Liver (tissue), 9 donors: ENCODE measurements around the gene AHNAK2. TPM values are rescaled to one million over a fixed set of nuclear protein-coding genes. Genes with fewer than 3 reads are reported as not detected.

ENCODE experiments used
- DNase-seq: peaks from one replicate; pipeline ENCODE4 v3.0.0-alpha.2; 2017; ENCODE audit warnings: low spot score
- H3K27ac ChIP-seq, 2 donors: one replicate each; pipeline ENCODE4 v1.7.0; 2013; ENCODE audit warnings: inconsistent platforms in 2 of 2, low read length in 2 of 2, control low read depth in 1 of 2, low read depth in 1 of 2, mild to moderate bottlenecking in 1 of 2
- H3K27me3 ChIP-seq, 4 donors: one replicate each; pipeline versions ENCODE4 v1.6.1 to v1.7.0; 2013; ENCODE audit warnings: low read length in 3 of 4, inconsistent platforms in 1 of 4, mild to moderate bottlenecking in 1 of 4, moderate library complexity in 1 of 4; ENCODE audit not compliant: control insufficient read depth in 4 of 4, insufficient read depth in 4 of 4
- H3K36me3 ChIP-seq, 4 donors: one replicate each; pipeline versions ENCODE4 v1.6.1 to v1.7.0; 2013; ENCODE audit warnings: low read length in 3 of 4, mild to moderate bottlenecking in 3 of 4, low read depth in 1 of 4, moderate library complexity in 1 of 4; ENCODE audit not compliant: control insufficient read depth in 4 of 4, insufficient read depth in 3 of 4
- H3K4me1 ChIP-seq, 4 donors: one replicate each; pipeline versions ENCODE4 v1.6.1 to v1.7.0; 2013; ENCODE audit warnings: low read length in 3 of 4, mild to moderate bottlenecking in 3 of 4, moderate library complexity in 1 of 4; ENCODE audit not compliant: control insufficient read depth in 4 of 4, insufficient read depth in 4 of 4
- H3K4me3 ChIP-seq, 3 donors: one replicate each; pipeline versions ENCODE4 v1.6.1 to v1.7.0; 2013; ENCODE audit warnings: low read length in 3 of 3, control low read depth in 1 of 3, low read depth in 1 of 3, mild to moderate bottlenecking in 1 of 3
- H3K9ac ChIP-seq, 2 donors: one replicate each; pipeline ENCODE4 v1.7.0; 2013; ENCODE audit warnings: low read length in 2 of 2, mild to moderate bottlenecking in 2 of 2, moderate library complexity in 2 of 2, control low read depth in 1 of 2, low read depth in 1 of 2
- H3K9me3 ChIP-seq, 4 donors: one replicate each; pipeline versions ENCODE4 v1.6.1 to v1.7.0; 2013; ENCODE audit warnings: low read length in 3 of 4; ENCODE audit not compliant: control insufficient read depth in 4 of 4
- FOXA1 ChIP-seq: IDR thresholded peaks from 2 replicates; pipeline ENCODE4 v1.6.1; 2016; ENCODE audit warnings: antibody characterized with exemption
- FOXA2 ChIP-seq: IDR thresholded peaks from 2 replicates; pipeline ENCODE4 v1.6.1; 2016; ENCODE audit warnings: antibody characterized with exemption
- GABPA ChIP-seq, 2 donors: IDR thresholded peaks in 1 of 2; conservative IDR thresholded peaks in 1 of 2; 2 replicates each; pipeline ENCODE4 v1.6.1; 2016; ENCODE audit warnings: antibody characterized with exemption in 2 of 2, mild to moderate bottlenecking in 1 of 2, moderate library complexity in 1 of 2
- HNF4G ChIP-seq: IDR thresholded peaks from 2 replicates; pipeline ENCODE4 v1.6.1; 2016; ENCODE audit warnings: antibody characterized with exemption
- MAX ChIP-seq: IDR thresholded peaks from 2 replicates; pipeline ENCODE4 v1.6.1; 2016; ENCODE audit warnings: antibody characterized with exemption
- NR2F2 ChIP-seq: IDR thresholded peaks from 2 replicates; pipeline ENCODE4 v1.6.1; 2016; ENCODE audit warnings: antibody characterized with exemption
- RXRA ChIP-seq, 2 donors: IDR thresholded peaks; 2 replicates each; pipeline ENCODE4 v1.6.1; 2017 to 2018; ENCODE audit warnings: antibody characterized with exemption in 2 of 2, mild to moderate bottlenecking in 1 of 2
- SP1 ChIP-seq: IDR thresholded peaks from 2 replicates; pipeline ENCODE4 v1.6.1; 2018; ENCODE audit warnings: antibody characterized with exemption, mild to moderate bottlenecking
- TAF1 ChIP-seq: conservative IDR thresholded peaks from 2 replicates; pipeline ENCODE4 v1.6.1; 2016; ENCODE audit warnings: antibody characterized with exemption, mild to moderate bottlenecking
- YY1 ChIP-seq: IDR thresholded peaks from 2 replicates; pipeline ENCODE4 v1.6.1; 2016; ENCODE audit warnings: antibody characterized with exemption, mild to moderate bottlenecking
- WGBS: extraction: QIAGEN DNeasy Blood & Tissue Kit; methylation state at CpG from one replicate; pipeline ENCODE4 v1.1.7; 2013; 5-methylcytosine and 5-hydroxymethylcytosine counted together
- polyA plus RNA-seq, 2 donors: library from polyadenylated mRNA; stranded (reverse) in 1 of 2; unstranded in 1 of 2; fragments of 200-250 nt in 1 of 2; fragments of >200 nt in 1 of 2; fragmentation: Nextera tagmentation in 1 of 2; extraction: Ambion mirVana in 1 of 2; gene quantifications; one replicate each; pipeline versions ENCODE4 v1.2.1 to v1.2.3, GENCODE V29; 2013 to 2015
- total RNA-seq, 2 donors: library from RNA; depleted of rRNA; stranded (reverse); fragments of >200 nt; gene quantifications; one replicate each; pipeline ENCODE4 v1.2.3, GENCODE V29; 2014
- TF ChIP-seq, protein P1 (sequence below): fragments of 150-350 bp; IDR thresholded peaks from 2 replicates; pipeline ENCODE4 v1.5.1; 2017; ENCODE audit warnings: improper control_type of control experiment, low read depth, low read length; ENCODE audit not compliant: missing input control
- TF ChIP-seq, protein P2 (sequence below): IDR thresholded peaks from 2 replicates; pipeline ENCODE4 v1.6.1; 2016; ENCODE audit warnings: antibody characterized with exemption
- TF ChIP-seq, protein P3 (sequence below): IDR thresholded peaks from 2 replicates; pipeline ENCODE4 v1.6.1; 2016; ENCODE audit warnings: antibody characterized with exemption
- TF ChIP-seq, protein P4 (sequence below): IDR thresholded peaks from 2 replicates; pipeline ENCODE4 v1.6.1; 2016; ENCODE audit warnings: antibody characterized with exemption, mild to moderate bottlenecking
- donor health status: healthy.
- donor health status: healthy.
- donor health status: healthy.
- donor health status: healthy.
- donor health status: healthy.

Gene AHNAK2
- total and polyA plus RNA-seq, 4 donors, result 0.05 to 2.6 (median 1.2) TPM

DNA sequence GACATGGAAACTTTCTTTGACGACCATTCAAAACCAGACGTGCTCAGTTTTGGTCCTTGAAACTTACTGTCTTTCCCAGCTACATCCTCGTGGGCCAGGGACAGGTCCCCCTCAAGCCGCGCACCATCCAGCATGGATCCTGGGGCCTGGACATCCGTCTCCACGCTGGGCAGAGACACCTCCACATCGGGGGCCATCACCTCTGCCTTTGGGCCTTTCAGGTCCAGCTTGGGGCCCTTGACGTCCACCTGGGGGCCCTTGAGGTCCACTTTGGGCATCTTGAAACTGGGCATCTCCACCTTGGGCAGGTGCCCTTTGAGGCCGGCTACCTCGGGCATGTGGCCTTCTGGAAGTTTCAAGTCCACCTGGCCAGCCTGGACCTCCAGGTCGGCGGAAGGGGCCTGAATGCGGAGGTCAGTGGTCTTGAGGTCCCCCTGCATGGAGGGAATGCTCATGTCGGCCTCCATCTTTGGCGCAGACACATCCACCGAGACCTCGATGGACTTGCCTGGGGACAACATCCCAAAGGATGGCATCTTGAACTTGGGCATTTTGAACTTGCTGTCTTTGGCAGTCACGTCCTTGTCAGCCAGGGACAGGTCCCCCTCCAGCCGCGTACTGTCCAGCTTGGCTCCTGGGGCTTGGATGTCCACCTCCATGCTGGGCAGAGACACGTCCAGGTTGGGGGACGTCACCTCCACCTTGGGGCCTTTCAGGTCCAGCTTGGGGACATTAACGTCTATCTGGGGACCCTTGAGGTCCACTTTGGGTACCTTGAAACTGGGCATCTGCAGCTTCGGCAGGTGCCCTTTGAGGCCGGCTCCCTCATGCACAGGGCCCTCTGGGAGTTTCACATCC, 36.4 kb downstream of the AHNAK2 start:
- no peaks in the 10 kb centered on the region for H3K27me3 ChIP-seq
- no peak overlapping the region for H3K4me3 ChIP-seq
- no peak overlapping the region for H3K27ac ChIP-seq
- H3K9ac ChIP-seq, result no peak overlapping the region
- WGBS, result 91% methylated on average over 26 of the region's 26 CpGs
- DNase-seq, result no peak
- no peaks in the 10 kb centered on the region for H3K9me3 ChIP-seq
- no peak for TF ChIP-seq HNF4G
- H3K36me3 ChIP-seq, result no peaks in the 10 kb centered on the region
- H3K4me1 ChIP-seq, result no peaks in the 10 kb centered on the region

DNA sequence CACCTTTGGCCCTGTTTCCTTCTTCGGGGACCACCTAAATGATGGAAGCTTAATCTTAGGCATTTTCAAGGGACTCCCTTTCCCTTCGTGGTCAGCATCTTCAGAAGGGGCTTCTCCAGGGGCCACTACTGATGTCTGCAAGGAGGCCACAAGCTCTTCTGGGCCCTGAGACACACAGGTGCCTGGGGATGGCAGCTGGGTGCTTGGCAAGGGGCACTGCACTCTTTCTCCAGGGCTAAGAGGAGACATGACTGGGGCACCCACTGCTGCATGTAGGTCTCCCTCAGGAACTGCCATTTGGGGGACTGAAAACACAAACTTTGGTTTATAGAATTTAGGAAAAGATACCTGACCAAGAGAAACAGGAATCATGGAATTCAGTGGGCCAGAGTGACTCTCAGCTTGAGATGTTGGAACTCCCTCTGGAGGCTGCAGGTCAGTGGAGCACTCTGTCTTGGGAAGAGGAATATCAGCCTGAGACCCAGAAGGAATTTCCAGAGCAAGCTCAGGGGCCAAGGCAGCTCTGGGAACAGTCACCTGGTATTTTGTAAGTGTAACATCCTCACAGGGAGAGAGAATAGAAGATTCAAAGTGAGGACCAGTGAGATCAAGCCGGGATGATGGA, 37.5 kb downstream of the AHNAK2 start:
- Histone ChIP-seq H3K4me1 (no peaks in the 10 kb centered on the region), H3K27me3 (no peaks in the 10 kb centered on the region), H3K9ac (no peak overlapping the region), H3K27ac (no peak overlapping the region), H3K9me3 (no peaks in the 10 kb centered on the region), H3K36me3 (no peaks in the 10 kb centered on the region), H3K4me3 (no peak overlapping the region)
- TF ChIP-seq FOXA1, result no peak
- TF ChIP-seq, protein P1, sequence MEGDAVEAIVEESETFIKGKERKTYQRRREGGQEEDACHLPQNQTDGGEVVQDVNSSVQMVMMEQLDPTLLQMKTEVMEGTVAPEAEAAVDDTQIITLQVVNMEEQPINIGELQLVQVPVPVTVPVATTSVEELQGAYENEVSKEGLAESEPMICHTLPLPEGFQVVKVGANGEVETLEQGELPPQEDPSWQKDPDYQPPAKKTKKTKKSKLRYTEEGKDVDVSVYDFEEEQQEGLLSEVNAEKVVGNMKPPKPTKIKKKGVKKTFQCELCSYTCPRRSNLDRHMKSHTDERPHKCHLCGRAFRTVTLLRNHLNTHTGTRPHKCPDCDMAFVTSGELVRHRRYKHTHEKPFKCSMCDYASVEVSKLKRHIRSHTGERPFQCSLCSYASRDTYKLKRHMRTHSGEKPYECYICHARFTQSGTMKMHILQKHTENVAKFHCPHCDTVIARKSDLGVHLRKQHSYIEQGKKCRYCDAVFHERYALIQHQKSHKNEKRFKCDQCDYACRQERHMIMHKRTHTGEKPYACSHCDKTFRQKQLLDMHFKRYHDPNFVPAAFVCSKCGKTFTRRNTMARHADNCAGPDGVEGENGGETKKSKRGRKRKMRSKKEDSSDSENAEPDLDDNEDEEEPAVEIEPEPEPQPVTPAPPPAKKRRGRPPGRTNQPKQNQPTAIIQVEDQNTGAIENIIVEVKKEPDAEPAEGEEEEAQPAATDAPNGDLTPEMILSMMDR, result peak; percentile 9
- no peak for DNase-seq
- WGBS, result 69% methylated on average over 3 of the region's 3 CpGs

GRCh38 chr14:104939666-104940410, 38.3 kb downstream of the AHNAK2 start:
- H3K27me3 ChIP-seq, result no peaks in the 10 kb centered on the region
- H3K4me3 ChIP-seq, result no peak overlapping the region
- H3K4me1 ChIP-seq, result no peaks in the 10 kb centered on the region
- H3K36me3 ChIP-seq, result no peaks in the 10 kb centered on the region
- DNase-seq, result no peak
- no peaks in the 10 kb centered on the region for H3K9me3 ChIP-seq
- H3K27ac ChIP-seq, result no peak overlapping the region
- WGBS, result 46% methylated on average over 11 of the region's 11 CpGs
- H3K9ac ChIP-seq, result no peak overlapping the region
- TF ChIP-seq SP1, result no peak
- TF ChIP-seq, protein P2, sequence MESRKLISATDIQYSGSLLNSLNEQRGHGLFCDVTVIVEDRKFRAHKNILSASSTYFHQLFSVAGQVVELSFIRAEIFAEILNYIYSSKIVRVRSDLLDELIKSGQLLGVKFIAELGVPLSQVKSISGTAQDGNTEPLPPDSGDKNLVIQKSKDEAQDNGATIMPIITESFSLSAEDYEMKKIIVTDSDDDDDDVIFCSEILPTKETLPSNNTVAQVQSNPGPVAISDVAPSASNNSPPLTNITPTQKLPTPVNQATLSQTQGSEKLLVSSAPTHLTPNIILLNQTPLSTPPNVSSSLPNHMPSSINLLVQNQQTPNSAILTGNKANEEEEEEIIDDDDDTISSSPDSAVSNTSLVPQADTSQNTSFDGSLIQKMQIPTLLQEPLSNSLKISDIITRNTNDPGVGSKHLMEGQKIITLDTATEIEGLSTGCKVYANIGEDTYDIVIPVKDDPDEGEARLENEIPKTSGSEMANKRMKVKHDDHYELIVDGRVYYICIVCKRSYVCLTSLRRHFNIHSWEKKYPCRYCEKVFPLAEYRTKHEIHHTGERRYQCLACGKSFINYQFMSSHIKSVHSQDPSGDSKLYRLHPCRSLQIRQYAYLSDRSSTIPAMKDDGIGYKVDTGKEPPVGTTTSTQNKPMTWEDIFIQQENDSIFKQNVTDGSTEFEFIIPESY, result no peak
- TF ChIP-seq, protein P3, sequence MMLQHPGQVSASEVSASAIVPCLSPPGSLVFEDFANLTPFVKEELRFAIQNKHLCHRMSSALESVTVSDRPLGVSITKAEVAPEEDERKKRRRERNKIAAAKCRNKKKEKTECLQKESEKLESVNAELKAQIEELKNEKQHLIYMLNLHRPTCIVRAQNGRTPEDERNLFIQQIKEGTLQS, result no peak
- TF ChIP-seq NR2F2, result no peak
- no peak for TF ChIP-seq TAF1
- no peak for TF ChIP-seq FOXA2
- TF ChIP-seq FOXA1, result no peak
- TF ChIP-seq, protein P4, sequence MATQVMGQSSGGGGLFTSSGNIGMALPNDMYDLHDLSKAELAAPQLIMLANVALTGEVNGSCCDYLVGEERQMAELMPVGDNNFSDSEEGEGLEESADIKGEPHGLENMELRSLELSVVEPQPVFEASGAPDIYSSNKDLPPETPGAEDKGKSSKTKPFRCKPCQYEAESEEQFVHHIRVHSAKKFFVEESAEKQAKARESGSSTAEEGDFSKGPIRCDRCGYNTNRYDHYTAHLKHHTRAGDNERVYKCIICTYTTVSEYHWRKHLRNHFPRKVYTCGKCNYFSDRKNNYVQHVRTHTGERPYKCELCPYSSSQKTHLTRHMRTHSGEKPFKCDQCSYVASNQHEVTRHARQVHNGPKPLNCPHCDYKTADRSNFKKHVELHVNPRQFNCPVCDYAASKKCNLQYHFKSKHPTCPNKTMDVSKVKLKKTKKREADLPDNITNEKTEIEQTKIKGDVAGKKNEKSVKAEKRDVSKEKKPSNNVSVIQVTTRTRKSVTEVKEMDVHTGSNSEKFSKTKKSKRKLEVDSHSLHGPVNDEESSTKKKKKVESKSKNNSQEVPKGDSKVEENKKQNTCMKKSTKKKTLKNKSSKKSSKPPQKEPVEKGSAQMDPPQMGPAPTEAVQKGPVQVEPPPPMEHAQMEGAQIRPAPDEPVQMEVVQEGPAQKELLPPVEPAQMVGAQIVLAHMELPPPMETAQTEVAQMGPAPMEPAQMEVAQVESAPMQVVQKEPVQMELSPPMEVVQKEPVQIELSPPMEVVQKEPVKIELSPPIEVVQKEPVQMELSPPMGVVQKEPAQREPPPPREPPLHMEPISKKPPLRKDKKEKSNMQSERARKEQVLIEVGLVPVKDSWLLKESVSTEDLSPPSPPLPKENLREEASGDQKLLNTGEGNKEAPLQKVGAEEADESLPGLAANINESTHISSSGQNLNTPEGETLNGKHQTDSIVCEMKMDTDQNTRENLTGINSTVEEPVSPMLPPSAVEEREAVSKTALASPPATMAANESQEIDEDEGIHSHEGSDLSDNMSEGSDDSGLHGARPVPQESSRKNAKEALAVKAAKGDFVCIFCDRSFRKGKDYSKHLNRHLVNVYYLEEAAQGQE, result no peak
- TF ChIP-seq RXRA (IDR thresholded peaks at IDR 0.05), result no peak
- TF ChIP-seq, protein P1, result no peak
- no peak for TF ChIP-seq GABPA (IDR thresholded peaks at IDR 0.05 in 1 of 2, conservative IDR thresholded peaks at IDR 0.05 in 1 of 2)
- no peak for TF ChIP-seq MAX
- TF ChIP-seq YY1, result no peak
